ENCODE measurements around the gene IFNL3. TPM values are rescaled to one million over a fixed set of nuclear protein-coding genes. Genes with fewer than 3 reads are reported as not detected.

The IFNL3 gene
- total and polyA plus RNA-seq, 9 of the 15 experiments (the other 6 are each of a cell fraction or from before 2014, with no cell fraction given): not detected

GRCh38 chr19:39224910-39225309 is 19.9 kb downstream of the IFNL3 start:
- Histone ChIP-seq H3K4me2 (ENCODE audit: insufficient read depth, low read length) (no peak overlapping the region), H3K4me3 (no peak overlapping the region), H3K4me1 (replicated peaks in 1 of 2; ENCODE audit: control insufficient read depth in 2 of 2, insufficient read depth in 2 of 2, low read length in 2 of 2) (no peaks in the 10 kb centered on the region; a peak in 1 of 5 replicates), H3K27ac (ENCODE audit: extremely low read depth, low read depth, low read length) (no peak overlapping the region), H3K9ac (ENCODE audit: insufficient read depth in 1 of 2, low read depth in 2 of 2, low read length in 2 of 2) (no peak overlapping the region), H3K36me3 (ENCODE audit: control insufficient read depth, insufficient read depth, low read length) (no peaks in the 10 kb centered on the region), H3K9me3 (replicated peaks; ENCODE audit: control insufficient read depth, insufficient read depth, low read depth, low read length) (no peaks in the 10 kb centered on the region), H2AFZ (ENCODE audit: low read depth, low read length) (no peak overlapping the region), H3K79me2 (ENCODE audit: control insufficient read depth, insufficient read depth, low read length) (no peaks in the 10 kb centered on the region), H3K27me3 (ENCODE audit: control insufficient read depth in 2 of 2, insufficient read depth in 2 of 2, low read length in 2 of 2) (peaks cover 2 to 23% of the 10 kb centered on the region in 2 experiments; a peak in 4 of 5 replicates), H4K20me1 (replicated peaks; ENCODE audit: control insufficient read depth, insufficient read depth, low read length) (no peaks in the 10 kb centered on the region), H3K9me1 (ENCODE audit: control insufficient read depth, insufficient read depth, low read length) (no peaks in the 10 kb centered on the region)
- 0% methylated on average over 3 of the region's 3 CpGs for WGBS (ENCODE audit: insufficient coverage, low coverage, missing lambda C conversion rate)
- no peak for FAIRE-seq
- CTCF ChIA-PET (ENCODE audit: low intra/inter-chr PET ratio): no interaction called here
- in situ Hi-C loops (cut with MboI) (no loop called here), intact Hi-C loops (cut with micrococcal nuclease) (loop anchor here (5.0 kb wide), 1 partner anchor 187 kb away; the partner anchor contains the start of gene PLEKHG2)
- POLR2A ChIA-PET: no interaction called here
- no TSS peak for BruUV-seq (replicated peaks)
- peak; percentile 33; the same call in 2 of the 3 replicates for ATAC-seq
- DNase-seq (ENCODE audit: extremely low read depth in 1 of 4, low spot score in 3 of 4): peak in 1 of 4 experiments; percentile 33
- TF ChIP-seq ZNF165 (CRISPR knock-in tag; IDR thresholded peaks at IDR 0.05; ENCODE audit: borderline replicate concordance): no peak
- TF ChIP-seq JUND (IDR thresholded peaks at IDR 0.05; ENCODE audit: borderline replicate concordance, low read depth, low read length): peak; percentile 54; the same call in 1 of the 2 replicates
- TF ChIP-seq JUND (tag; IDR thresholded peaks at IDR 0.05; ENCODE audit: borderline replicate concordance, low read depth, low read length): peak; percentile 53; the same call in 1 of the 3 replicates
- TF ChIP-seq TEAD1 (CRISPR knock-in tag; IDR thresholded peaks at IDR 0.05): no peak
- no peak for TF ChIP-seq FOXK2 (conservative IDR thresholded peaks at IDR 0.05 in 1 of 2, IDR thresholded peaks at IDR 0.05 in 1 of 2; ENCODE audit: low read depth in 2 of 2)
- no peak for TF ChIP-seq ZNF133 (CRISPR knock-in tag; IDR thresholded peaks at IDR 0.05)
- TF ChIP-seq SAP30 (IDR thresholded peaks at IDR 0.05; ENCODE audit: borderline replicate concordance, insufficient read depth, low read depth, low read length, poor library complexity, severe bottlenecking): no peak
- no peak for TF ChIP-seq ARID3A (IDR thresholded peaks at IDR 0.05; ENCODE audit: borderline replicate concordance, low read depth, low read length)
- TF ChIP-seq SIN3B (IDR thresholded peaks at IDR 0.05; ENCODE audit: low read depth): no peak
- TF ChIP-seq, protein P1, sequence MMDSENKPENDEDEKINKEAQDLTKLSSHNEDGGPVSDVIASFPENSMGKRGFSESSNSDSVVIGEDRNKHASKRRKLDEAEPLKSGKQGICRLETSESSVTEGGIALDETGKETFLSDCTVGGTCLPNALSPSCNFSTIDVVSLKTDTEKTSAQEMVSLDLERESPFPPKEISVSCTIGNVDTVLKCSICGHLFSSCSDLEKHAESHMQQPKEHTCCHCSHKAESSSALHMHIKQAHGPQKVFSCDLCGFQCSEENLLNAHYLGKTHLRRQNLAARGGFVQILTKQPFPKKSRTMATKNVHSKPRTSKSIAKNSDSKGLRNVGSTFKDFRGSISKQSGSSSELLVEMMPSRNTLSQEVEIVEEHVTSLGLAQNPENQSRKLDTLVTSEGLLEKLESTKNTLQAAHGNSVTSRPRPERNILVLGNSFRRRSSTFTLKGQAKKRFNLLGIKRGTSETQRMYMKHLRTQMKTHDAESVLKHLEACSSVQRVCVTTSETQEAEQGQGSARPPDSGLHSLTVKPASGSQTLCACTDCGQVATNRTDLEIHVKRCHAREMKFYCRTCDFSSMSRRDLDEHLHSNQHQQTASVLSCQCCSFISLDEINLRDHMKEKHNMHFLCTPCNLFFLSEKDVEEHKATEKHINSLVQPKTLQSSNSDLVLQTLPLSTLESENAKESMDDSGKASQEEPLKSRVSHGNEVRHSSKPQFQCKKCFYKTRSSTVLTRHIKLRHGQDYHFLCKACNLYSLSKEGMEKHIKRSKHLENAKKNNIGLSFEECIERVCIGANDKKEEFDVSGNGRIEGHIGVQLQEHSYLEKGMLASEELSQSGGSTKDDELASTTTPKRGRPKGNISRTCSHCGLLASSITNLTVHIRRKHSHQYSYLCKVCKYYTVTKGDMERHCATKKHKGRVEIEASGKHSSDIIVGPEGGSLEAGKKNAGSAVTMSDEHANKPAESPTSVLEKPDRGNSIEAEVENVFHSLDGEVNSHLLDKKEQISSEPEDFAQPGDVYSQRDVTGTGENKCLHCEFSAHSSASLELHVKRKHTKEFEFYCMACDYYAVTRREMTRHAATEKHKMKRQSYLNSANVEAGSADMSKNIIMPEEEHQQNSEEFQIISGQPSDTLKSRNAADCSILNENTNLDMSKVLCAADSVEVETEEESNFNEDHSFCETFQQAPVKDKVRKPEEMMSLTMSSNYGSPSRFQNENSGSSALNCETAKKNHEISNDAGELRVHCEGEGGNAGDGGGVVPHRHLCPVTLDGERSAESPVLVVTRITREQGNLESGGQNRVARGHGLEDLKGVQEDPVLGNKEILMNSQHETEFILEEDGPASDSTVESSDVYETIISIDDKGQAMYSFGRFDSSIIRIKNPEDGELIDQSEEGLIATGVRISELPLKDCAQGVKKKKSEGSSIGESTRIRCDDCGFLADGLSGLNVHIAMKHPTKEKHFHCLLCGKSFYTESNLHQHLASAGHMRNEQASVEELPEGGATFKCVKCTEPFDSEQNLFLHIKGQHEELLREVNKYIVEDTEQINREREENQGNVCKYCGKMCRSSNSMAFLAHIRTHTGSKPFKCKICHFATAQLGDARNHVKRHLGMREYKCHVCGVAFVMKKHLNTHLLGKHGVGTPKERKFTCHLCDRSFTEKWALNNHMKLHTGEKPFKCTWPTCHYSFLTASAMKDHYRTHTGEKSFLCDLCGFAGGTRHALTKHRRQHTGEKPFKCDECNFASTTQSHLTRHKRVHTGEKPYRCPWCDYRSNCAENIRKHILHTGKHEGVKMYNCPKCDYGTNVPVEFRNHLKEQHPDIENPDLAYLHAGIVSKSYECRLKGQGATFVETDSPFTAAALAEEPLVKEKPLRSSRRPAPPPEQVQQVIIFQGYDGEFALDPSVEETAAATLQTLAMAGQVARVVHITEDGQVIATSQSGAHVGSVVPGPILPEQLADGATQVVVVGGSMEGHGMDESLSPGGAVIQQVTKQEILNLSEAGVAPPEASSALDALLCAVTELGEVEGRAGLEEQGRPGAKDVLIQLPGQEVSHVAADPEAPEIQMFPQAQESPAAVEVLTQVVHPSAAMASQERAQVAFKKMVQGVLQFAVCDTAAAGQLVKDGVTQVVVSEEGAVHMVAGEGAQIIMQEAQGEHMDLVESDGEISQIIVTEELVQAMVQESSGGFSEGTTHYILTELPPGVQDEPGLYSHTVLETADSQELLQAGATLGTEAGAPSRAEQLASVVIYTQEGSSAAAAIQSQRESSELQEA (IDR thresholded peaks at IDR 0.05; ENCODE audit: low read depth): no peak
- 0 out of 2 replicates have a peak, but pooled peaks have one; percentile 15 for TF ChIP-seq SMC3 (conservative IDR thresholded peaks at IDR 0.05; ENCODE audit: insufficient read depth, low read depth, low read length)
- TF ChIP-seq ARID1B (IDR thresholded peaks at IDR 0.05): no peak
